ENCODE data around the gene CFAP70. TPM values are rescaled to one million over a fixed set of nuclear protein-coding genes. Genes with fewer than 3 reads are reported as not detected.
"Not testable (repeated sequence)": the region's sequence is repeated elsewhere in the genome, so short reads cannot be mapped to it uniquely, and the experiment has no call there.

The CFAP70 gene
- total RNA-seq, 4 donors from 2014 or later: 1.1 to 1.8 (median 1.2) TPM

DNA sequence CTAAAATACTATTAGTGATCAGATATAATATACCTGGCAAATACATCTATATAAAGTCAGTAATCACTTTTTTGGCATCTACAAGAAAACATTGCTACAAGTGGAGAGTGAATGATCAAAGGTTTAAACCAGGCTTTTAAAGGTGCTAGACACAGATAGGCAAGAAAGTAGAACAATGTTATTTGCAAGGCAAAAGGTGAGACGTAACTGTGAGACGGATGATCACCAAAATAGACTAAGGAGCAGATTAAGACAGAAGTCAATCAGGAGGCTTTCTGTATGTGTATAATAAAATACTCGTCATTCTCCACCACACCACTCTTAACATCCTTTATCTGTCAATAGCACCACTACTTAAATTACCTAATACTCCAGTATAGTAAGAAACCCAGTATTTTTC lies 46.9 kb upstream of the CFAP70 start:
- H3K27ac ChIP-seq: no peak overlapping the region
- no peaks in the 10 kb centered on the region for H3K9me3 ChIP-seq
- no peak overlapping the region for H3K4me3 ChIP-seq
- no peaks in the 10 kb centered on the region for H3K27me3 ChIP-seq
- peaks cover 0 to 6% of the 10 kb centered on the region in 2 donors for H3K36me3 ChIP-seq
- WGBS, 2 donors (ENCODE audit: low coverage in 1 of 2): 78 to 98% methylated on average over 3 of the region's 3 CpGs
- no peak for ATAC-seq
- H3K4me1 ChIP-seq: peaks cover 0 to 25% (median 0%) of the 10 kb centered on the region in 3 donors
- TF ChIP-seq, protein P1, sequence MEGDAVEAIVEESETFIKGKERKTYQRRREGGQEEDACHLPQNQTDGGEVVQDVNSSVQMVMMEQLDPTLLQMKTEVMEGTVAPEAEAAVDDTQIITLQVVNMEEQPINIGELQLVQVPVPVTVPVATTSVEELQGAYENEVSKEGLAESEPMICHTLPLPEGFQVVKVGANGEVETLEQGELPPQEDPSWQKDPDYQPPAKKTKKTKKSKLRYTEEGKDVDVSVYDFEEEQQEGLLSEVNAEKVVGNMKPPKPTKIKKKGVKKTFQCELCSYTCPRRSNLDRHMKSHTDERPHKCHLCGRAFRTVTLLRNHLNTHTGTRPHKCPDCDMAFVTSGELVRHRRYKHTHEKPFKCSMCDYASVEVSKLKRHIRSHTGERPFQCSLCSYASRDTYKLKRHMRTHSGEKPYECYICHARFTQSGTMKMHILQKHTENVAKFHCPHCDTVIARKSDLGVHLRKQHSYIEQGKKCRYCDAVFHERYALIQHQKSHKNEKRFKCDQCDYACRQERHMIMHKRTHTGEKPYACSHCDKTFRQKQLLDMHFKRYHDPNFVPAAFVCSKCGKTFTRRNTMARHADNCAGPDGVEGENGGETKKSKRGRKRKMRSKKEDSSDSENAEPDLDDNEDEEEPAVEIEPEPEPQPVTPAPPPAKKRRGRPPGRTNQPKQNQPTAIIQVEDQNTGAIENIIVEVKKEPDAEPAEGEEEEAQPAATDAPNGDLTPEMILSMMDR (IDR thresholded peaks at IDR 0.05): no peak
- TF ChIP-seq POLR2A (IDR thresholded peaks at IDR 0.05) (no peak), EP300 (IDR thresholded peaks at IDR 0.05) (no peak), POLR2AphosphoS5 (IDR thresholded peaks at IDR 0.05) (no peak)

- no peak overlapping the region for H3K27ac ChIP-seq
- H3K4me3 ChIP-seq: no peak overlapping the region
- H3K4me1 ChIP-seq: peaks cover 0 to 18% (median 0%) of the 10 kb centered on the region in 3 donors
- no peaks in the 10 kb centered on the region for H3K27me3 ChIP-seq
- 89 to 98% methylated on average over 5 to 8 of the region's 9 CpGs for WGBS, 2 donors (ENCODE audit: low coverage in 1 of 2)
- TF ChIP-seq POLR2AphosphoS5 (IDR thresholded peaks at IDR 0.05): no peak
- no peak for TF ChIP-seq EP300 (IDR thresholded peaks at IDR 0.05)
- TF ChIP-seq, protein P1 (IDR thresholded peaks at IDR 0.05): no peak
- ATAC-seq: no peak
- H3K36me3 ChIP-seq: peaks cover 0 to 15% of the 10 kb centered on the region in 2 donors
- no peaks in the 10 kb centered on the region for H3K9me3 ChIP-seq
Measured at GRCh38 chr10:73404690-73405089, 46.0 kb upstream of the CFAP70 start.

GRCh38 chr10:73401636-73402035 lies 43.0 kb upstream of the CFAP70 start:
- Histone ChIP-seq H3K4me3 (no peak overlapping the region), H3K27me3 (no peaks in the 10 kb centered on the region), H3K4me1 (peaks cover 0 to 4% (median 0%) of the 10 kb centered on the region in 3 donors), H3K36me3 (peaks cover 2 to 40% of the 10 kb centered on the region in 2 donors), H3K27ac (no peak overlapping the region), H3K9me3 (no peaks in the 10 kb centered on the region)
- TF ChIP-seq, protein P1 (IDR thresholded peaks at IDR 0.05): no peak
- TF ChIP-seq POLR2AphosphoS5 (IDR thresholded peaks at IDR 0.05): no peak
- no peak for TF ChIP-seq POLR2A (IDR thresholded peaks at IDR 0.05)
- TF ChIP-seq EP300 (IDR thresholded peaks at IDR 0.05): no peak
- no peak for ATAC-seq
- 99 to 100% methylated on average over 3 to 6 of the region's 6 CpGs for WGBS, 2 donors (ENCODE audit: low coverage in 1 of 2)

GRCh38 chr10:73399063-73399462 lies 40.4 kb upstream of the CFAP70 start:
- Histone ChIP-seq H3K27me3 (no peaks in the 10 kb centered on the region), H3K36me3 (peaks cover 2 to 64% of the 10 kb centered on the region in 2 donors), H3K27ac (no peak overlapping the region), H3K9me3 (no peaks in the 10 kb centered on the region), H3K4me1 (no peaks in the 10 kb centered on the region), H3K4me3 (no peak overlapping the region)
- ATAC-seq: no peak
- WGBS, 2 donors (ENCODE audit: low coverage in 1 of 2): 72 to 74% methylated on average over 4 of the region's 4 CpGs
- TF ChIP-seq POLR2A (IDR thresholded peaks at IDR 0.05): no peak
- TF ChIP-seq POLR2AphosphoS5 (IDR thresholded peaks at IDR 0.05): no peak
- no peak for TF ChIP-seq EP300 (IDR thresholded peaks at IDR 0.05)
- TF ChIP-seq, protein P1 (IDR thresholded peaks at IDR 0.05): no peak

- WGBS, 2 donors (ENCODE audit: low coverage in 1 of 2): 96 to 100% methylated on average over 1 to 6 of the region's 6 CpGs
- no peaks in the 10 kb centered on the region for H3K27me3 ChIP-seq
- H3K27ac ChIP-seq: no peak overlapping the region
- H3K36me3 ChIP-seq: peaks cover 2 to 68% of the 10 kb centered on the region in 2 donors
- no peaks in the 10 kb centered on the region for H3K4me1 ChIP-seq
- H3K4me3 ChIP-seq: no peak overlapping the region
- no peak for ATAC-seq
- TF ChIP-seq, protein P1 (IDR thresholded peaks at IDR 0.05): no peak
- no peak for TF ChIP-seq POLR2AphosphoS5 (IDR thresholded peaks at IDR 0.05)
- no peak for TF ChIP-seq EP300 (IDR thresholded peaks at IDR 0.05)
- TF ChIP-seq POLR2A (IDR thresholded peaks at IDR 0.05): no peak
- H3K9me3 ChIP-seq: no peaks in the 10 kb centered on the region
Measured at GRCh38 chr10:73398024-73398423, 39.4 kb upstream of the CFAP70 start.

- peaks cover 2 to 78% of the 10 kb centered on the region in 2 donors for H3K36me3 ChIP-seq
- H3K9me3 ChIP-seq, H3K27me3 ChIP-seq, H3K4me1 ChIP-seq, H3K27ac ChIP-seq, H3K4me3 ChIP-seq, ATAC-seq: not testable (repeated sequence)
- WGBS, 2 donors (ENCODE audit: low coverage in 1 of 2): 100% methylated on average over 3 of the region's 4 CpGs
Measured at GRCh38 chr10:73394325-73394724, 35.7 kb upstream of the CFAP70 start.

All from gastroesophageal sphincter (tissue), 4 donors.